GM04503 (cell line): ENCODE measurements around the gene CDH13.
A peak's percentile ranks its signal among the peaks of the same experiment; 100 is the strongest.

Experiments
- DNase-seq: peaks from one replicate; pipeline ENCODE4 v3.0.0-alpha.2; 2012; ENCODE audit warnings: low read depth

Gene CDH13

DNA sequence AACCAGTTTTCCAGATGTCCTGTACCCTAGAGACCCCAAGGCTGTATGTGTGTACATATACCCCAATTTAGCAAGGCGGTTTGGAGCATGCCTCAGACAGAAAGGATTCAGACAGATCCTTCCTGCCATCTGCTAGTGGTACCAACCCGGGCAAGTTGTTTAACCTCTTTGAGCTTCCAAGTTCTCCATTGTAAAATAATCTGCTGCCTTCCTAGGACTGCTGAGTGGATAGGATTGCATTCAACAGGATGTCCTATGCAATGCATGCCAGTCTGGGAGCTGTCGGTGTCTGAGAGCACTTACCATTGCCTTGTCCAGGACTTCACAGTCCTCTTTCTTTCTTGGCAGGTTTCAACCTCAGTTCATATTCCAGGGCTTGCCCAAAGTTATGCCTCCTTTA is 1.9 kb downstream of the CDH13 start:
- no peak for DNase-seq

- peak; percentile 89 for DNase-seq
Measured at GRCh38 chr16:82629441-82630027, 2.8 kb downstream of the CDH13 start.

DNA sequence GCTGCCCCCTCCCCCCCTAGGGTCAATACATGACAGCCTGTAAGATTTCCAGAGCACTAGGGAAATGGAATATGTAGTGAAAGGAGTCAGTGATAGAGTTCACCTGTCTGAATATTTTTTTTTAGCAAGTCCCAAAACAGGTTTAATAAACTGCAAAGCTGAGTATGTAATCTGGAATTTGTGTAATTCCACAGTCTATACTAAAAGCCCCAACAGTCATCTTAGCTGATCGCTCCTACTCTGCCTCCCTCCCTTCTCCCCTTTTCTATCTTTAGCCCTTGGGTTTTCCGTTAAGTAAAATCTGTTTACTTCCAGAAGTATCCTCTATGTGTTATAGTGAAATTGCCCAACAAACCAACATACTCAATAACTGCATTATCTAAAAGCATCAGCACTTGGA is 3.5 kb downstream of the CDH13 start:
- DNase-seq, result peak; percentile 21

DNA sequence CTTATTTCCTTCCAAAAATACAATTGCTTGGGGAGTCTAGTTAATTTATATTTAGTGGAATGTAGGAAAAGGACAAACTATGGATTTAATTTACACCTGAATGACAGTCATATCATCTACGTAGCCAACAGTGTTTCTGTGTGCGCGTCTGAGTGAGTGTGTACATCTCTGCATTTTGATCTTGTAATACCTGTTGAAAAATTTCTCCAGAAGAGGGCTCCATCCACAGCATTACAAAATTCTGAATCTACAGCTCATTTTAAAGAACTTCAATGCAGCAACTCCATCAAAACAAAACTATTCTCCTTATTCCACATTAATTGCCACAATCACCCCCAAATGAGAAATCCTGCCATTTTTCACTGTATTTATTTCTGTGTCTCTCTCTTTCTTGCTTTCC is 3.9 kb downstream of the CDH13 start:
- no peak for DNase-seq

DNA sequence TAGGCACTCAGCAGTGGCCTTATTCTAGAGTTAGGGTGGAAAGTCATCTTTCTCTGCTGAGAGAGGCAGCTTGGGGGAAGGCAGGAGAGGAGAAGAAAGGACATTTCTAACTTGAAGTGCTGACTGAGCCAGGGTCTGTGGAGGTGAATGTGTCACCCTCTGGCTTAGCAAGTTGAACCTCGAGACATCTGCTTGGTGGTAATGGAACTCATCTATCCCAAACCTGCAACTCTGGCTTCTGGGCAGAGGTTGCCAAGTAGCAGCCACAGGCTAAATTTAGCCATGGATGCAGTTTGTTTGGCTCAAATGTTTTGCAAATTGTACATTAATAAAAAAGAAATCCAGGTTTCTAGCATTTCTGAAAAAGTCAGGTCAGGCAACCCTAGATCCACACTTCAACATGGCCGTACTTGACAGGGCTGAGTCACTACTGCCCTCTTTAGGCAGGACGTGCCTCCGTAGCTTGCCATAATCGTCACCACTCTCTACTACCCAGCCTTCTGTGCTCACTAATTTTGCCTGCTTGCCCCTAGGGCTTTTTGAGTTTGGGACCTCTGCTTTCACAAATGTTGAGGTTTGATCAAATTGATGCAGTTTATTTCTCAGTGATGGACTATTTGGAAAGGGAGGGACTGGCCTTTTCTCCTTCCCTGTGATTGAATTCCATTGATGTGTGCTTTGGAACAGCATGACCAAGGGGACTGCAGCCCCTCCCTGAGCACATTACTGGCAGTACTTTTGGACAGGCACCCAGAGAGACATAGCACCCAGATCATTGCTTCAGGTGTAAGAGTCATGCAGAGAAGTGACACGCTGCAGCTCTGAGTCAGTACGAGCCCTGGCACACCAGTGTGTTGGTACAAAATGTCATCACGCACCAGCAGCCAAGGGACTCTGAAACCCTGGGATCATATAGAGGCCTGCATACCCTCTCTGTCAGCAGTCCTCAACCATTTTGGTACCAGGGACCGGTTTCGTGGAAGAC is 5.2 kb downstream of the CDH13 start:
- no peak for DNase-seq

DNA sequence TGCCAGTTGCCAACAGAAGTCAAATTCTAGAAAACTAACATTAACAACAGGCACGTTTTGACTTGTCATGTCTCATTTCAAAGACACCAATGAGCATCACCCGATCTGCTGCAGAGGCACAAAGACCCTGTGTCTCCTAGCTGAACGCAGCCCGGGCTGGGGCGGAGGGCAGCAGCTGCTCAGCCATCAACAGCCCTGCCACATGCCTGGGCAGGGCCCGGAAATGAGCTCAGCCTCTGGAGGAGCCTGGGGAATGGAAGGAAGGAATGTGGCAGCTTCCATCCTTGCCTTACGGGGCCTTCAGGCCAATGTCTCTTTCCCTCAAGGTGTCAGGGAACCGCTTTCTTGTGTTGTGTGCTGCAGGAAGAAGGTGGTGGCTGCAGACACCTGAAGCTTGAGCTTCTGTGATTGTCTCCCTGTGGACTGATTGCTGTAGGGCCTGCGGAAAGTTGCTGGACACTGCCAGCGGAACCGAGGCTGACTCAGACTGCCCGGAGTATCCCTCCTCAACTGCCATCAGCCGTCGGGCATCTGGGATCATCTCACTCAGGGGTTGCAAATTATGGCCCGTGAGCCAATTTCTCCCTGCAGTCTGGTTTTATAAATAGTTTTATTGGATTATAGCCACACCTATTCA is 7.3 kb downstream of the CDH13 start:
- peak; percentile 42 for DNase-seq

DNA sequence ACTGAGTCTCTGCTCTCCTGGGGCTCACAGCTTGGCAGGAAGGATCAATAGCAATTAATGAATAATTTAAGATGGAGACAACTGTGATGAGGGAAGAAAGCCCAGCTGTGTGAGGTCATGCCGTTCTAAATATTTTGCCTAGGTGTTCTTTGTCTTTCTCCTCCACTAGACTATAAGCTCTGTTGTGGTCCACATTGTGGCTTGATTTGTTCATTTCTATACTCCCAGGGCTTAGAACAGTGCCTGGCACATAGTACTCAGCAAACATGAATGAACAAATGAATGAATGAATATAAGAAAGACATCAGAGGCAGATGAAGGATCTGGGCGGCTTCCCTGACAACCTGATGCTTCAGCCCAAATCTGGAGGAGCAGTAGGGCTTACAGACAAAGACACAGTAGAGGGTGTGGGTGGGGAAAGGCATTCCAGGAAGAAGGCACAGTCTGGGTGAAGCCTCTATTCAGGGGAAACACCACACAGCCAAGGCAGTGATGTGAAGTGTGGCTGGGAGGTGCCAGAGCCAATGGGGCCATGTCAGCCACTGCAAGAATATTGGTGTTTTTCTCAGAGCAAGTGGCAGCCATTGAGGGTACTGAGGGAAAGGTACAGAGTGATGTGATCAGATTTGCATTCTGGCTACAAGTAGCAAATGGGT is 8.3 kb downstream of the CDH13 start:
- DNase-seq, result no peak

DNA sequence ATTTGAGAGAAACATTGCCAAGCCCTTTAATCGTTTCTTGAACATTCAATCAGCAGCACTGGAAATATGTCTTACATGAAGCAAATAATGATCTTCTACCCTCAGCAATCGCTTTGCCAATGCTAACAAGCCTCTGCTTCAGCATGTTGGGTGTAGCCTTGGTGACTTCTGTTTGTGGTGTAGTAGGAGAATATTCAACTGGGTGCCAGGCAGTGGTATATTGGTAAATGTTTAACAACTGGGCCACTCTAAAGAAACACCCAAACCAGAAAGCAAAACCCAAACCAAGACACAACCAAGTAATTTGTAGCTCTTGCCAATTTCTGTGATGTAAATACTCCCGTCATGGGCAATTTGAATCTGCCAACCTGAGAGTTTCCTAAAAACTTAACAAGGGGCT is 9.7 kb downstream of the CDH13 start:
- DNase-seq, result no peak

GRCh38 chr16:82636958-82637357 is 10.2 kb downstream of the CDH13 start:
- no peak for DNase-seq

DNA sequence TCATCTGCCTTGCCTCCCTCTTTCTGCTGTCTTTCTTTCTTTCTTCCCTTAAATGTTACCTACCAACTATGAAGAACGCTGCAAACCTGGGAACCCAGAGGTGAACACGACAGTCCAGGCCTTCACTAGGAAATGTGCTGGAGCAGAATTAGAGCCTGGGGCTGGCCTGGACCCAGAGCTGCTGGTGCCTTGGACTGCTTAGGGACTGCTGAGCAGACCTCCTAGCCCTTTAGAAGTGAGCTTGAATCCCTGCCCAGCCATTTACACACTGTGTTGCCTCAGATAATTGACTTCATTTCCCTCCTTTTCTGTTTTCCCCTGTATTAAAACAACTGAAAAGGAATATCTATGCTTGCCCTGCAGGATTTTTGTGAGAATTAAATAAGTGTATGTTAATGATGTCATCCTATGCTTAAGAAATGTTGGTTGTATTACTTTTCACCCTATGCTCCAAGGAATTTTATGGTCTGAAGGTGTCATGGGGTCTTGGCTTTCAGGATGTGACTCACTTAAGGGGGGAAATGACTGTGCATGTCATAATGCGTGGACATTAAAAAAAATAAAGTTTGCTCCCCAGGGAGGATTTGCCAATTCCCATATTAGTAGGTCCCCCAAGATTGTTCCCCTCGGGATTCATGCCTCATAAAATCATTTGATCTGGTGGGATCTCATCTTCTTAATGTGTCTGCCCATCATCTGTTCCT is 11.5 kb downstream of the CDH13 start:
- peak; percentile 15 for DNase-seq

GRCh38 chr16:82639263-82639662 is 12.5 kb downstream of the CDH13 start:
- DNase-seq, result no peak

- DNase-seq, result no peak
Measured at GRCh38 chr16:82639666-82640336, 13.0 kb downstream of the CDH13 start.

DNA sequence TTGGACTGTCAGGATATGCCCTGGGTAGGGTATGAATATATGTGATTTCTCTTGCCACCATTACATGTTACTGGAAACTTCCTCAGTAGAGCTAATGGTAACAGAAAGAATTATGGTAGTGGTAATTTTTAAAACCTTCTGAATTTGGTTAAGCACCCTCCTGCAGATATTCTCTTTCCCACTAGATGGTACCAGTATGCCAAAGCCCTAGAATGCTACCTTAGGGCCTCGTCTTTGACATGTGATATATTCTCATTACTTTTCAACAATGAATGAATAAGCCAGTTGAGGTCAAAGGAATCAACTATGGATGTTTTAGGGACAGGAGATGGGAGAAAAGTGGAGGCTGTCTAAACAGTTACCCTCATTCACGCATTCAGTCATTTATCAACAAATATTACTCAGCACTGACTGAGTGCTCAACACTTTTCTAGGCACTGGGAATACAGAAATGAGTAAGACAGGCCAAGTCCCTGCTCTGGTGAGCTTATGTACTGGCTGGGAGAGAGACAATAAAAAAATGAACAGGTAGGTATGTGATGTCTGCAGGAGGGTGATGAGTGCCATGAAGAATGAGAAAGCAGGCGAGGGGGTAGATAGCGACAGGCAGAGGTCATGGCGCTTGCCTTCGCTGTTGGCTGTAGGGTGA is 14.7 kb downstream of the CDH13 start:
- DNase-seq, result no peak

GRCh38 chr16:82643136-82643535 is 16.4 kb downstream of the CDH13 start:
- DNase-seq, result no peak

DNA sequence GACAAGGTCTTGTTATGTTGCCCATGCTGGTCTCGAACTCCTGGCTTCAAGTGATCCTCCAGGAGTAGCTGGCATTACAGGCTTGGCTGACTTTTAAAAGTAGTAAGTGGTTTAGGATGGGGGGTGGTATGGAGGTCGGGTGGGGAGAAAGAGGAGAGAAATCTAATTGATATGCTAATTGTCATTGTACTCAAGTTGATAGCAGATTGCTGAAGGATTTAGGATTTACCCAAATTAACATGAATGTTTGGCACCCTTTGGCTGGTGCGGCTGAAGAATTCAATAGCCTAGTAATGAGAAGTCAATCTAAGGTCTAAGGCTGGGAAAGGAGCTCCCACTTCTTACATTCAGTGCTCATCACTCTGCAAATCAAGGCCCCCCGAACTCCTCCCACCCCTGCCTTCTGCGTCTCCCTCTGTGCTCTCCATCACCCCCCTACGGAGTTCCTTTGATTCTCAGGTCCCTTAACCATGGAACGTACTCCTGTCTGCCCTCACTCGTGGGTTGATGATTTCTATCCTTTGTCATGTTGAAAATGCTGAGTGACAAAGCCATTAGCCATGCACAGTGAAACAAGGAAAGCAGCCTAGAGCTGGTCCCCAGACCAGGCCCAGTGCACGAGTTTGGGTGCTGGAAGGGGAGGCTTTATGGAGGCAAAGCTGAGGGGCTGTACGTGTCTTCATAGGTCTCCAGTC is 17.3 kb downstream of the CDH13 start:
- no peak for DNase-seq

GRCh38 chr16:82646504-82646903 is 19.7 kb downstream of the CDH13 start:
- no peak for DNase-seq

- no peak for DNase-seq
Measured at GRCh38 chr16:82649766-82650165, 23.0 kb downstream of the CDH13 start.

GRCh38 chr16:82650804-82651203 is 24.0 kb downstream of the CDH13 start:
- DNase-seq, result no peak

GRCh38 chr16:82651921-82652601 is 25.3 kb downstream of the CDH13 start:
- DNase-seq, result no peak

- DNase-seq, result no peak
Measured at GRCh38 chr16:82652826-82653225, 26.1 kb downstream of the CDH13 start.
